Neural cell (in vitro differentiated cells): ENCODE measurements around the gene SP3. TPM values are rescaled to one million over a fixed set of nuclear protein-coding genes. Genes with fewer than 3 reads are reported as not detected.

Source experiments
- H2AFZ ChIP-seq: fragments of 200-600, 300-800 bp; sonication (generic), shearing (Covaris generic); 2 replicates; pipeline ENCODE4 v1.6.0; 2014; ENCODE audit warnings: low read depth, mild to moderate bottlenecking, antibody characterized with exemption, low read length, moderate library complexity
- H3F3A ChIP-seq: fragments of 200-600 bp; shearing (Covaris generic); 2 replicates; pipeline ENCODE4 v1.6.1; 2016; ENCODE audit warnings: mild to moderate bottlenecking, moderate library complexity, mixed read lengths, antibody characterized with exemption, low read length; ENCODE audit not compliant: insufficient read depth, poor library complexity, severe bottlenecking
- H3K27ac ChIP-seq: fragments of 200-600, 300-800 bp; sonication (generic), shearing (Covaris generic); 2 replicates; pipeline ENCODE4 v1.5.1; 2014; ENCODE audit warnings: mild to moderate bottlenecking, low read length, moderate library complexity
- H3K27me3 ChIP-seq: fragments of 300-800, 200-600 bp; sonication (generic), shearing (Covaris generic); 2 replicates; pipeline ENCODE4 v1.6.0; 2014; ENCODE audit warnings: mild to moderate bottlenecking, low read depth, low read length, moderate library complexity; ENCODE audit not compliant: insufficient read depth
- H3K36me3 ChIP-seq: fragments of 300-800, 200-600 bp; sonication (generic), shearing (Covaris generic); 2 replicates; pipeline ENCODE4 v1.5.1; 2014; ENCODE audit warnings: mild to moderate bottlenecking, antibody characterized with exemption, low read length, moderate library complexity; ENCODE audit not compliant: insufficient read depth
- H3K4me2 ChIP-seq: fragments of 300-800, 200-600 bp; sonication (generic), shearing (Covaris generic); 2 replicates; pipeline ENCODE4 v1.6.0; 2014; ENCODE audit warnings: mild to moderate bottlenecking, low read length
- H3K4me3 ChIP-seq: fragments of 300-800, 200-600 bp; sonication (generic), shearing (Covaris generic); 2 replicates; pipeline ENCODE4 v1.5.1; 2014; ENCODE audit warnings: mild to moderate bottlenecking, low read length, moderate library complexity
- H3K79me2 ChIP-seq: fragments of 200-600 bp; shearing (Covaris generic); replicated peaks from 2 replicates; pipeline ENCODE4 v1.6.0; 2014; ENCODE audit warnings: mild to moderate bottlenecking, low read length, moderate library complexity; ENCODE audit not compliant: insufficient read depth
- H3K9ac ChIP-seq: fragments of 300-800, 200-600 bp; sonication (generic), shearing (Covaris generic); 2 replicates; pipeline ENCODE4 v1.6.1; 2016; ENCODE audit warnings: mild to moderate bottlenecking, low read length, mixed read lengths
- H3K9me2 ChIP-seq: fragments of 200-600 bp; shearing (Covaris generic); 2 replicates; pipeline ENCODE4 v1.6.1; 2016; ENCODE audit warnings: mild to moderate bottlenecking, low read length, mixed read lengths; ENCODE audit not compliant: insufficient read depth
- H3K9me3 ChIP-seq: fragments of 200-600, 300-800 bp; sonication (generic), shearing (Covaris generic); 2 replicates; pipeline ENCODE4 v1.6.1; 2016; ENCODE audit warnings: mild to moderate bottlenecking, mixed run types, low read length, moderate library complexity, mixed read lengths
- H4K20me1 ChIP-seq: fragments of 200-600 bp; shearing (Covaris generic); 2 replicates; pipeline ENCODE4 v1.6.1; 2016; ENCODE audit warnings: mild to moderate bottlenecking, mixed run types; ENCODE audit not compliant: insufficient read depth
- CTCF ChIP-seq: fragments of 450-650 bp; IDR thresholded peaks from 2 replicates; pipeline ENCODE4 v1.5.1; 2014; ENCODE audit warnings: antibody characterized with exemption, mild to moderate bottlenecking, moderate library complexity; ENCODE audit not compliant: poor library complexity, severe bottlenecking
- EP300 ChIP-seq: fragments of 450-650 bp; conservative IDR thresholded peaks from 2 replicates; pipeline ENCODE4 v1.6.1; 2014; ENCODE audit warnings: antibody characterized with exemption, mild to moderate bottlenecking, moderate library complexity; ENCODE audit not compliant: poor library complexity, severe bottlenecking
- EZH2 ChIP-seq: fragments of 200-600, 300-800 bp; shearing (Covaris generic), sonication (generic); IDR thresholded peaks from 2 replicates; pipeline ENCODE4 v1.6.1; 2014; ENCODE audit warnings: antibody characterized with exemption, low read length, borderline replicate concordance, mild to moderate bottlenecking; ENCODE audit not compliant: insufficient read depth, poor library complexity, severe bottlenecking
- MXI1 ChIP-seq: fragments of 450-650 bp; conservative IDR thresholded peaks from 2 replicates; pipeline ENCODE4 v1.6.1; 2014; ENCODE audit warnings: antibody characterized with exemption, mild to moderate bottlenecking; ENCODE audit not compliant: poor library complexity, severe bottlenecking
- POLR2AphosphoS5 ChIP-seq: IDR thresholded peaks from 2 replicates; pipeline ENCODE4 v1.6.1; 2012
- RAD21 ChIP-seq: fragments of 450-650 bp; conservative IDR thresholded peaks from 2 replicates; pipeline ENCODE4 v1.6.1; 2014; ENCODE audit warnings: antibody characterized with exemption, mild to moderate bottlenecking, moderate library complexity
- REST ChIP-seq: IDR thresholded peaks from 2 replicates; pipeline ENCODE4 v1.6.1; 2012; ENCODE audit warnings: borderline replicate concordance
- SMC3 ChIP-seq: fragments of 450-650 bp; conservative IDR thresholded peaks from 2 replicates; pipeline ENCODE4 v1.6.1; 2014; ENCODE audit warnings: antibody characterized with exemption, mild to moderate bottlenecking, moderate library complexity; ENCODE audit not compliant: poor library complexity
- TAF1 ChIP-seq: IDR thresholded peaks from 2 replicates; pipeline ENCODE4 v1.6.1; 2012; ENCODE audit warnings: low read depth
- polyA plus RNA-seq: library from polyadenylated mRNA; depleted of rRNA; stranded (reverse); fragments of >200 nt; gene quantifications from 2 replicates; pipeline ENCODE4 v1.2.3, GENCODE V29; 2014

The SP3 gene
- polyA plus RNA-seq, 1 donor from 2014 or later: 57.8 TPM

GRCh38 chr2:173942861-173943523 lies 22.2 kb downstream of the SP3 start:
- TF ChIP-seq MXI1: no peak
- no peak for TF ChIP-seq RAD21
- TF ChIP-seq CTCF: no peak
- no peak for TF ChIP-seq EZH2
- no peak for TF ChIP-seq REST
- TF ChIP-seq SMC3: no peak
- TF ChIP-seq TAF1: no peak
- TF ChIP-seq EP300: no peak
- TF ChIP-seq POLR2AphosphoS5: no peak
- no peaks in the 10 kb centered on the region for H3K27me3 ChIP-seq
- no peak overlapping the region for H3K4me3 ChIP-seq
- no peak overlapping the region for H2AFZ ChIP-seq
- H3K9me2 ChIP-seq: no peaks in the 10 kb centered on the region
- H3K9ac ChIP-seq: no peak overlapping the region
- no peaks in the 10 kb centered on the region for H3K9me3 ChIP-seq
- H3K4me2 ChIP-seq: no peak overlapping the region
- no peaks in the 10 kb centered on the region for H4K20me1 ChIP-seq
- H3K79me2 ChIP-seq: peaks cover 100% of the 10 kb centered on the region
- H3K27ac ChIP-seq: no peak overlapping the region
- no peaks in the 10 kb centered on the region for H3F3A ChIP-seq
- peaks cover 3% of the 10 kb centered on the region for H3K36me3 ChIP-seq

GRCh38 chr2:173941567-173941966 lies 23.6 kb downstream of the SP3 start:
- H3K36me3 ChIP-seq: no peaks in the 10 kb centered on the region
- no peak overlapping the region for H2AFZ ChIP-seq
- H3K27ac ChIP-seq: no peak overlapping the region

More at GRCh38 chr2:173941567-173941966, 23.6 kb downstream of the SP3 start:
- no peaks in the 10 kb centered on the region for H3F3A ChIP-seq
- H3K9me3 ChIP-seq: no peaks in the 10 kb centered on the region
- no peaks in the 10 kb centered on the region for H3K27me3 ChIP-seq
- H3K9ac ChIP-seq: no peak overlapping the region
- H3K79me2 ChIP-seq: peaks cover 100% of the 10 kb centered on the region
- no peak for TF ChIP-seq EP300
- no peak for TF ChIP-seq CTCF
- TF ChIP-seq RAD21: no peak
- TF ChIP-seq POLR2AphosphoS5: no peak
- TF ChIP-seq SMC3: no peak
- TF ChIP-seq MXI1: no peak
- no peak for TF ChIP-seq REST
- no peak for TF ChIP-seq EZH2
- TF ChIP-seq TAF1: no peak
- H3K9me2 ChIP-seq: no peaks in the 10 kb centered on the region
- H3K4me3 ChIP-seq: no peak overlapping the region
- H3K4me2 ChIP-seq: no peak overlapping the region
- no peaks in the 10 kb centered on the region for H4K20me1 ChIP-seq
